ENCODE results near the gene ZNF415.
"Not testable (repeated sequence)": the region's sequence is repeated elsewhere in the genome, so short reads cannot be mapped to it uniquely, and the experiment has no call there.

ZNF415 gene

DNA sequence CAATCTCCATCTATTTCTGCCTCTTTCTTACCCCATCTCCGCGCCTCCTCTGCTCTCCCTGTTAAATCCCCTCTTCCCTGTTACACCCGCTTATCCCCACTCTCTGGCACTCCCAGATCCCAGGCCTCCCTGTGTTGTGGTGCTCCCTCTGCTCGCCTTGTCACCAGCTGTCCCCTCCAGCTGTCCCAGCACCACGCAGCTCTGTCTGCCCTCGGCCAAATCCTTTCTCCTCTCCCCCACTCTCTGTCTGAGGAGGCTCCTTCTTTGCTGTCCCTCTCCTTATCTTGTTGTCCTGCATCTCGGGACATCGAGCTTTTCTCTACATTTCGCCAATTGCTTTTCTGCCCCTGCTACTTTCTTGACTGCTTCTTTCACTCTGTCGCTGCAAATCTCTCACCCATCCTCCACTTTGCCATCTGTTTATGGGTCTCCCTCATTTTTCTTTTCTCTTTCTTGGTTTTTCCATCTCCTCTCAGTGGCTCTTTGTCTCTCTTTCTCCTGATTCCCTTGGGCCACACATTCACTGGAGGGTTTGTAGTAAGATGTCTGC is 30.4 kb downstream of the ZNF415 start:
- no peak for DNase-seq

DNA sequence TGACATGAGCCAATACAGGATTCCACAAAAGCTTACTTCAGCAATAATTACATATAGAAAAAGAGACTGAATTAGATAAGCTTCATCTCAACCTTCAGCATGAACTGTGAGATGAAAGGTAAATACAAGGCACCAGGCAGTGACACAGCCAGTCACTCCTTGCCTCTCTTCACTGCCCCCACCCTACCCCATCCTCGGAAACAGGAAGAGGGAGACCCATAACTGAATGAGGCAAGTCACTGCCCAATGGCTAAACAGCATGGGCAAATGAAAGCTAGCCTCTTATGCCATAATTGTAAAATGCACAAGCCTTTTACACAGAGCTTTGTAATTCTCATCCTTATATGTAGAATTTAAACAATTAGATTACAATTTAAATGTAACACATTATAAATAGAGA is 31.2 kb downstream of the ZNF415 start:
- no peak for DNase-seq

DNA sequence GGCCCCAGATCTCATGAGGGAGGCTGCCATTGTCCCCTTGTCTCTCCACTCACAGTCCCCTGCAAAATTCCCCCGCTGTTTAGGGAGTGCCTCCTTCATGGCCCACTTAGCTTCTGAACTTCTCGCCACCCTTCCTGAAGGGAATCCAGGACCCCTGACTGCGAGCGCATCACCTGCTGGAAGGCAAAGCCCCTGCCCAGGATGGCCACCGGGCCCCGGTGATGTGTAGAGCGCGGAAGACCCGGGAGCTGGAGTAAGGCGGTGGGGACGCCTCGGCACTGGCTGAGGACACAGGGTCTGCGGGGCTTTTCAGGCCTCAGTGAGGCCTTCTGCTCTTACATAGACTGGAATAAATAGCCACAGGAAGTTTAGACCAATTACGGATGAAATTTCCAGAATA is 34.1 kb downstream of the ZNF415 start:
- not testable (repeated sequence) for DNase-seq

DNA sequence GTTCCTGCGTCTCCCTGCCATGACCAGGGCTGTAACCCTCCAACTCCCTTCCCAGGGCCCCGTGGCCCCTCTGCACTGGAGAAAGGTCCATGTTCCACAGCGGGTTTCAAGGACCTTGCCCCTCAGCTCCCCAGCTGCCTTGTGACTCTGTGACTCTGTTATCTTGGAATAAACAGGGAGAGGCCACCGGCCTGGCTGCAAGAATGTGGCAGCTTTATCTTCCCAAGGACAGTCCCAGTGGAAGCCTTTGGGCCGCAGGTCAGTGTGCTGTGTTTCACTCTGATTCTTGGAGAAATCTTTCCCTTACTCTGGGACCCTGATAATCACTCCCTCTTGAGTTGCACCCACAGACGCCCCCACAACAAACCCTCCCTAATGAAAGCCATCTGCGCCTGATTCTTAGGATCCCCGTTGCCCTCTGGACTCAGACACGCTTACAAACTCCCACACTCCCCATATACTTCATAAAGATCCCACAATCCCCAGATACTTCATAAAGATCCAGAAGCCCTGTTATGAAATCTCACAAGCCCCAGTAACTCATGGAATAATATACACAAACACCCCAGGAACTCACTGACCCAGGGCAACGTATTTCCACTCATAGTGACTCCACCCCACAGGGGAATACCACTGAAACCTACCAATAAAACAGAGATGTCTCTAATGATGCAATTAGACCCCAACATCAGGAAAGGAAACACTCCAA is 35.6 kb downstream of the ZNF415 start:
- DNase-seq = not testable (repeated sequence)

DNA sequence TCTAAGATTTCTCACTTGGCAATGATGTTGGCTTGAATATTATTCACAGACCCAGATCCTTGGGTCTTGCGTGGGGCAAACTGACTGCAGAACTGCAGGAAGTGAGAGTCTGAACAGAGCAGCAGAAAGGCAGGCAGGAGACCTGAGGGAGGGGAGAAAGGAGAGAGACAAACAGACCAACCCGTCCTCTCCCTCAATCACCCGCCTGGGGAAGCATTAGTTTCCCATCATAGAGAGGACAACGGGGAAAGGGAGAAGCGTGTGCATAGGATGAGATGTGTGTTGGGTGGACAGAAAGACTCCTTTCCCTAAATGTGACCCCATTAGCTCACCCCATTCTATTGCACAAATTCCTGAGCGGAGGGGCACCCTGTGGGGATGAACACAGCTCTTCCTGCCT is 36.1 kb downstream of the ZNF415 start:
- not testable (repeated sequence) for DNase-seq

DNA sequence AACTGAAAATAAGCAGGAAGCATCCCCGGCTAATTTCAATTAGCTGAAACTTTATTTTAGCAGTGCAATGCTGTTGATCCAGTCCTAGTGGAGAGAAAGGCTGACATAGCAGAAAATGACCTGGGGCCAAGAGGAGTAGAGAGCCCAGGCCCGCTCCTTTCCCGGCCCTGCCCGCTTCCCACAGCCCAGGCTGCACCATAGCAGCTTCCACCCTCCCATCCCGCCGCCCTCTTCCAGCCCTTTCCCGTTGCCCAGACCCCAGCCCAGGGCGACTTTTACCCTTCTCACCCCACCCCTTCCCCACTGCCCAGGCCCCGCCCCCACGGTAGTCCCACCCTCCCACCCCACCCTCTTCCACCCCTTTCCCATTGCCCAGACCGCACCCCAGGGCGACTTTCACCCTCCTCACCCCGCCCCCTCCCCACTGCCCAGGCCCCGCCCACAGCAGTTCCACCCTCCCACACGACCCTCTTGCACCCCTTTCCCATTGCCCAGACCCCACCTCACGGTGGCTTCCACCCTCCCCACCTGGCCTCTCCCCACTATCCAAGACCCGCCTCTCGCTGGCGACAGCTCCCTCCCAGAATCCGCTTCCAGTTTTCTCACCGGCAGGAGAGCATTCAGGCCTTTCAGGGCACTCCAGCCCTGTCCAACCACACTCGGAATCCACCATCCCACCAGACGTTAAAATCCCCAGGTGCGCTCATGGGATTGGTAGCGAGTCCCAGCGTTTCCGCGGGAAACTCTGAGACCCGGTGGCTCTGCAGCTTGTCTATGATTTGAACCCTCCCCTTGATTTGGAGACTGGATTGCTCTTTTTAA is 37.7 kb downstream of the ZNF415 start:
- DNase-seq = no peak

DNA sequence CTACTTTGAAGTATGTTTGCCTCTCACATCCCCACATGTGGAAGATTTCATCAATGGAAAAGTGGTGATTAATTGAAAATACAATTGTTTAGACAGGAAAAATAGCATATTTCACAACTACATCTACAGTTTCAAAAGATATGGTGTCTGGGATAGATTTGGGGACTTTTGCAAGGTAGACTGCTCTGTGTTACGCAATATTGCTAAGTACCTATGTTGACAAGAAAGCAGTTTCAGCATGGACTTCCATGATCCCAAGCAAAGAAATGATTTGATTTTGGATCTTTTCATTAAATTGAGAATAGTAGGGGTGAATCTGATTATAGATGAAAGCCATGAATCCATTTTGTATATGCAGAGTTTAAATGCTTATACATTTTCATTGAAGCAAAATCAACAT is 40.0 kb downstream of the ZNF415 start:
- DNase-seq = no peak

DNA sequence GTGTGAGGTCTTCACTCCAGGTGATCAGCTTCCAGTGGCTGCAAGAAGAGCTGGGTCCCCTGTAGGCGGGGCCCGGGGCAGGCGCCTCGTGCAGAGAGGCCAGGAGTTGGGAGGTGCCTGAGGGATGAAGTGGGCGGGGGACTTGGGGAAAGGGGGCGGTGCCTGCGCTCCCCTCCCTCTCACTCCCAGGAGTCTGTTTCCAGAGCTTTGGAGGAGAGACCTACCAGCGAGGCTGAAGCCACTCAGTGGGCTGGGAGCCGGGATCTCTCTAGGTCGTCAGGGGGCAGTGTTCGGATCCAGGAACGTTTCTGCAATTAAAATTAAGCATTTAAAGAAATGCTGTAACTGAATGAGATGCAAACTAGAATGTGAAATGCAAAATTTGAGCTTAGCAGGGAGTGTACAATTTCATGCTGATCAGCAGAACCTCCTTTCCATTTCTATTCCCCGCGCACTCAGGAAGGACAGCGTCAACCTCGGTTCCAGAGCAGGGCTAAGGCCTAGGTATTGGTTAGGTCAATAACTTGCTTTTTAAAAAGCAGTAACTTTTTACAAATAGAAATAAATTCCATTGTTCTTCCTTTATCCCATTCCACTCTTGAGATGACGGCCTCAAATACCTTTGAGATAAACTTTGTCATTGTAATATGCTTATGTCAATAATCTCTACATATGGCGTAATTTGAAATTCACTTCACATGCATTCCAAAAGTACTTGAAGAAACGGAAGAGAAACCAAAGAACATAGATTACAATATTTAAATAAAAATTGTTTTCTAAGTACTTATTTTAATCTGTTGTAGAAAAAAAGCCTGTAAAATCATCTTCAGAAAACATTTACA is 41.1 kb downstream of the ZNF415 start:
- DNase-seq = no peak

DNA sequence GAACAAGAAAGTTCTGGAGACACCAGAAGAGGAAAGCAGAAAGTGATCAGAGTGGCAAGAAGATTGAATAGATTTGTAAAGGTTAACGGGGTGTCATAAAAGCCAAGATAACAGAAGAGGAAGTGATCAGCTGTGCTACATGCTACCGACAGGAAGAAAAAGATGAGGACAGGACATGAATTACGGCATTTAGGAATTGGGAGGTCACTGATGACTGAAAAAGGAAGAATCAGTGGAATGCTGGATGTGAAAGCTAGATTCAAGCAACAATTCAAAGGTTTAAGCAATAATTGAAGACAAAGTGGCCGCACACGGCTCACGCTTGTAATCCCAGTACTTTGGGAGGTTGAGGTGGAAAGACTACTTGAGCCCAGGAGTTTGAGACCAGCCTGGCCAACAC is 44.6 kb downstream of the ZNF415 start:
- no peak for DNase-seq

DNA sequence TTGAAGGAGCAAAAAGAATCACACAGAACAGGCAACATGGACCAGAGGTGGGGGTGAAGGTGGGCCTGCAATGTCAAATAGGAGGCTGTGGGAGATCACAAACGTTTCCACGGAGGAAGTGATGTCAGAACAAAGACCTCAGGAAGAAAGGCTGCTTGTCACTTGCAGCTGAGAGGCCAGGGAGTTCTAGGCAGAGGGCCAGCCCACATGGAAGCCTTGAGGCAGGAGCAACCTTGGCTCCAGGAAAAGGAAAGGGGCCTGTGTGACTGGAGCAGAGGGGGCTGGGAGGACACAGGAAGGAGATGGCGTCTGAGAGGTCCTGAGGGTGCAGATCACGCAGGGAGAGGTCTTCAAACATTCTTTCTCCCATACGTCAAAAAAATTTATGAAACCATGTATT is 45.8 kb downstream of the ZNF415 start:
- DNase-seq = no peak

DNA sequence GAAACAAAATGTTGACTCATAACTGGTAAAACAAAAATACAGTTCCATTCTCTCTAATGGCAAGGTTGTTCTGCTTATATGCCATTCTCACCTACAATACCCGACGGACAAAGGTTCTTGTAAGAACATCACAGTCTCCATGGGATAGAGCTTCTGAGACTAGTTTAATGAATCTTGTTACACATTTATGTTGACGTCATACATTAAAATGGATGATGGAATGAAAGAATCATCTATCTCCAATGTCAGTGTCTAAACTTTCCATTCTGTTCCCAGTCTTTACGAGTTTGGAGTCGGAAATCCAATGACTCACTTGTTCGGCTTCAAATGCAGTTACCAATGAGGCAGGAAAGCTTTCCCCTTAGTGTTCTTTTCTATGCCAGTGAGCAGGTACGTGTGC is 47.2 kb downstream of the ZNF415 start:
- no peak for DNase-seq

DNA sequence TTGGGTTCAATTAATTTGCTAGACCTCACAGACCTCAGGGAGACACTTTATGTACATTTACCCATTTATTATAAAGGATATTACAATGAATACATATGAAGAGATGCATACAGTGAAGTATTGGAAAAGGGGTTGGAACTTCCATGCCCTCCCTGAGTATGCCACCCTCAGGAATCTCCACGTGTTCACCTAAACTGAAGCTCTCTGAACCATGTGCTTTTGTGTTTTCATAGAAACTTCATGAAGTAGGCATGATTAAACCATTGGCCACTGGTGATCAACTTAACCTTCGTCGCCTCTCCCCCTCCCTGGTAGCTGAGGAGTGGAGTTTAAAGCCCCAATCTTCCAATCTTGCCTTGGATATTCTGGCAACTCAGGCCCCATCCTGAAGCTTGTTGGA is 49.8 kb downstream of the ZNF415 start:
- no peak for DNase-seq

DNA sequence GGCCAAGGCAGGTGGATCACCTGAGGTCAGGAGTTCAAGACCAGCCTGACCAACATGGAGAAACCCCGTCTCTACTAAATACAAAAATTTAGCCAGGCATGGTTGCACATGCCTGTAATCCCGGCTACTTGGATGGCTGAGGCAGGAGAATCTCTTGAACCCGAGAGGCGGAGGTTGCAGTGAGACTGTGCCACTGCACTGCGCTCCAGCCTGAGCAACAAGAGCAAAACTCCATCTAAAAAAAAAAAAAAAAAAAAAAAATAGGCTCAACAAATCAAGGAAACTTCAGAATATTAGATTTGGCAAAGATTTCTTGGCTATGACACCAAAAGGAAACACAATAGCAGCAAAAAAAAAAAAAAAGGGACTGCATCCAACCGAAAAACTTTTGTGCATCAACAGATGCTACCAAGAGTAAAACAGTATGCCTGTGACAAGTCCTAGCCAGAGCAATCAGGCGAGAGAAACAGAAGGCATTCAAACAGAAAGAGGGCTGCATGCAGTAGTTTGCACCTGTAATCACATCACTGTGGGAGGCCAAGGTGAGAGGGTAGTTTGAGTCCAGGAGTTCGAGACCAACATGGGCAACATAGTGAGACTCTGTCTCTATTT is 53.3 kb downstream of the ZNF415 start:
- DNase-seq = no peak

DNA sequence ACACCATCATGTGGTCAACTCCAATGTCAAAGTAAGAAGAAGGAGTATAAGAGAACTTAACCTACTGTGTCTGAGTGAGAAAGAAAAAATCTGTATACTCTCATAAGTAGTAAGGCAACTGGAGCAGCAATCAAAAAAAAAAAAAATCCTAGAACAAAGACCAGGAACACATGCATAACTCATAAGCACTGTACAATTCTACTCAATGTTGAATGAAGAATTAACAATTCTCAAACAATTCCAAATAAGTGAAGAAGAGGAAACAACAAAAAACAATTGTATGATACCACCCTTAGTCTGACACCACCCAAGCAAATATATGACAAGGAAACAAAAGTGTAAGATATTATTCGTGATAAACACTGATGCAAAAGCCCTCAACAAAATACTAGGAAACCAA is 54.0 kb downstream of the ZNF415 start:
- DNase-seq = no peak

DNA sequence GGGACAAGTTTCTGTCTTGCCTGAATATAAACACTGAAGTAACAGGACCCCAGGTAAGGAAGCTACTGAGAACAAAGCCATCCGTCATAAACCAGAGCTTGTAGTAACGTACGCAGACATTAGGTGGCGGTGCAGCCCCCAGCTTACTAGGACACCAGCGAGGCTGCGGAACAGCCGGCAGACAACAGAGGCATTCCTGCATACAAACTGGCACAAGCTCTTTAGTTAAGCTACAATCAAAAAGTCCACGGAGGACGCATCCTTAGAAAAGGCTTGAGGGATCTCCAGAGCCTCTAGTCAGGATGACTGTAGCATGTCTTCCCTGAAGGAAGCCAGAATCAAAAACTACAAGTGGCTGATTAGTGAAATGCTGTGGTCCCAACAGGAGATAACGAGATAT is 55.7 kb downstream of the ZNF415 start:
- no peak for DNase-seq

DNA sequence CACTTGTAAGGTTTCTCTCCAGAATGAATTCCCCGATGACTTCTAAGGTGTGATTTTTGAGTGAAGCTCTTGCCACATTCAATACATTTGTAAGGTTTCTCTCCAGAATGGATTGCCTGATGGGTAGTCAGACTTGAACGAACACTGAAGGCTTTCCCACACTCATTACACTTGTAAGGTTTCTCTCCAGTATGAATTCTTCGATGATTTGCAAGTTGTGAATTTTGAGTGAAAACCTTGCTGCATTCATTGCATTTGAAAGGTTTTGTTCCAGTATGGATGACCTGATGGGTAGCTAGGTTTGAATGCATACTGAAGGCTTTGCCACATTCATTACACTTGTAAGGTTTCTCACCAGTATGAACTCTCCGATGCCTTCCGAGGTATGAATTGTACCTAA is 63.9 kb downstream of the ZNF415 start:
- no peak for DNase-seq

DNA sequence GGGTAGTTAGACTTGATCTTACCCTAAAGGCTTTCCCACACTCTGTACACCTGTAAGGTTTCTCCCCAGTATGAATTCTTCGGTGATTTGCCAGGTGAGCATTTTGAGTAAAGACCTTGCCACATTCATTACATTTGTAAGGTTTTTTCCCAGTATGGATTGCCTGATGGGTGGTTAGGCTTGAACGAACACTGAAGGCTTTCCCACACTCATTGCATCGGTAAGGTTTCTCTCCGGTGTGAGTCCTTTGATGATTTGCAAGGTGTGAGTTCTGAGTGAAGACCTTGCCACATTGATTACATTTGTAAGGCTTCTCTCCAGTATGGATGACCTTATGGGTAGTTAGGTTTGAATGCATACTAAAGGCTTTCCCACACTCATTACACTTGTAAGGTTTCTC is 64.5 kb downstream of the ZNF415 start:
- no peak for DNase-seq

DNA sequence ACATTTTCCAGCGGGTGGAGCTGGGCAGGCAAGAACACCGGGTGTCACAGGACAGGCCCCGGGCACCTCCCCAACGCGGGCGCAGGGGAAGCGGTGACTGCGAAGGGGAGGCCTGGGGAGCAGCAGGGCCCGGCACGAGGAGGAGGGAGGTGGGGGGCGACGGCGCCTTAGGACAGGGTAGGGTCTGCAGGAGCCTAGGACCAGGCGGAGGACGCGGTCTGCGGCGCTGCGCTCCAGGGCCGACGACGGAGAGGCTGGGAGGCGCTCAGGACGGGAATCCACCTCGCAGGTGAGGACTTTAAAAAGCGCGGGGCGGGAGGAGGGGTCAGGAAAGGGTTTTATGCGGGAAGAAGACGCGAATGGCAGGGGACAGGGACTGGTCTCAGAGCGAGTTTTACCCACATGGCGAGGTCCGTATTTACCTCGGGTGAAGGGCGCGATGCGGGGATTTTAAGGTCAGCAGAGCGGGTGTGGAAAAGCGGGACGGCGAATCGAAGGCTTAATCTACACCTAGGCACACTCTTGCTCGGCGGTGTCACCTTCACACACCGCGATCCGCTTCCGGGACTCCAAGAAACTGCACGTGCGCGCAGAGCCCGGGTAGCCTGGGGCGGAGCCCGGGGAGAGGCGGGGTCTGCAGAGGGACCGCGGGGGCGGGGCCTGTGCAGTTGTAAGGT is 74.7 kb downstream of the ZNF415 start:
- DNase-seq = peak; percentile 57

Measured in NCI-H2227 treated with DMSO at 0.1 percent for 48 hours (cell line).